ENCODE results near the gene ZC3H4.
"Not testable (repeated sequence)": the region's sequence is repeated elsewhere in the genome, so short reads cannot be mapped to it uniquely, and the experiment has no call there.

The ZC3H4 gene

DNA sequence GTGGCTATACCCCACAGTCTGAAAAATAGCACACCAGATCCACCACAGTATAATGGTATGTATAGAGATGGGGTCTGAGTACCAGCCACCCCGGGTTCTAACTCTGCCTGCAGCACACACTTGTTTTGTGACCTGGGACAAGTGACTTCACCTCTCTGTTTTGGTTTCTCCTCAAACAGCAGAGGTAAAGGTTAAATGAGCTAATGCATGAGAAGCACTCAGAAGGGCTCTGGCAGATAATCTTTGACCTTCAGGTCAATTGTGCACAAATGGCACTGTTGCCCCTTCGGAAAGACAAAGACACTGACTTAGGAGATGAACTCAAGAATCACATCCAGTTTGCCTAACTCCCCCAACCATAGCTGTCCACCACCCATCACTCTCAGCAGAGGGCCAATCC is 7.7 kb downstream of the ZC3H4 start:
- H3K4me3 Mint-ChIP-seq, result no peak overlapping the region
- no peaks in the 10 kb centered on the region for H3K27me3 Mint-ChIP-seq
- H3K36me3 Mint-ChIP-seq, result peaks cover 12% of the 10 kb centered on the region
- H3K4me1 Mint-ChIP-seq, result peaks cover 72% of the 10 kb centered on the region
- peak overlapping the region; percentile 53 for H3K27ac Mint-ChIP-seq
- H3K9me3 Mint-ChIP-seq, result no peaks in the 10 kb centered on the region

GRCh38 chr19:47104680-47105079 is 8.9 kb downstream of the ZC3H4 start:
- H3K27me3 Mint-ChIP-seq, result no peaks in the 10 kb centered on the region
- H3K36me3 Mint-ChIP-seq, result peaks cover 3% of the 10 kb centered on the region
- no peak overlapping the region for H3K4me3 Mint-ChIP-seq
- peaks cover 73% of the 10 kb centered on the region for H3K4me1 Mint-ChIP-seq
- no peaks in the 10 kb centered on the region for H3K9me3 Mint-ChIP-seq
- no peak overlapping the region for H3K27ac Mint-ChIP-seq

DNA sequence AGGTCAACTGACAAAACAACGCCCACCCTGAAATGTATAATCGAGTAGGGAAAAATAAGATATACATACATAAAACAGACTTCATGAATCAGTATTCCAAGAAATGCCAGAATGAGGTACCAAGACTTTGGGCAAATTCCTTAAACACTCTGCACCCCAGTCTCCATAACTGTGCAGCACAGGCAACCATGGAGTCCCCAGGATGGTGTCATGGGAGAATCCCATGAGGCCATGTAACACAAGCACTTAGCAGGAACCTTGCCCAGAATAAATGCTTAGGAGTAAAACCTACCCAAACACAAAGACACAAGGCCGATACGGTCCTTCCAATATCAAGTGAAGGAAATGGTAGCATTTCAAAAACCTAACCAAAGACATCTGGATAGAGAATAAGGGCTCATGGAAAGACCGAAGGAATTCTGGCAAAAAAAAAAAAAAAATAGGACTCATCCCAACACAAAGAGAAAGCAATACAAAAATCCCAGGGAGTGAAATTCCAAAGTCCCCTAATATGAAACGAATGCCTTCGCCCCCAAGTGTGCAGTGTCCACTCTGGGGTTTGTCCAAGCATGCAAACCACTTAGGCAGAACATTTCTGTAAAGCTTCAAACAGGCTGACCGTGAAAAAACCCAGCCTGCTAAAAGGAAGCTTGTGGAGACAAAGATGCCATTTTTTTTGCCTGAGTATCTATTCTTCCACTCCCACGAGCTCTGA is 11.1 kb downstream of the ZC3H4 start:
- peaks cover 62% of the 10 kb centered on the region for H3K4me1 Mint-ChIP-seq
- peak overlapping the region; percentile 26 for H3K4me3 Mint-ChIP-seq
- H3K27ac Mint-ChIP-seq, result no peak overlapping the region
- no peaks in the 10 kb centered on the region for H3K9me3 Mint-ChIP-seq
- no peaks in the 10 kb centered on the region for H3K36me3 Mint-ChIP-seq
- H3K27me3 Mint-ChIP-seq, result no peaks in the 10 kb centered on the region

DNA sequence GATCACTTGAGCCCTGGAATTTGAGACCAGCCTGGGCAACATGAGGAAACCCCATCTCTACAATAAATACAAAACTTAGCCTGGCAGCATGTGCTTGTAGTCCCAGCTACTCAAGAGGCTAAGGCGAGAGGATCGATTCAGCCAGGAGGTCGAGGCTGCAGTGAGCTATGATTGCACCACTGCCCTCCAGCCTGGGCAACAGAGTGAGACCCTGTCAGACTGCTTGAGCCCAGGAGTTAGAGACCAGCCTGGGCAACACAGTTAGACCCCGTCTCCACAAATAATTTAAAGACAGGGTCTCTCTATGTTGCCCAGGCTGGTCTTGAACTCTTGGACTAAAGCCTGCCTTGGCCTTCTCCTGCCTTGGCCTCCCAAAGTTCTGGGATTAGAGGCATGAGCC is 12.5 kb downstream of the ZC3H4 start:
- not testable (repeated sequence) for H3K27ac Mint-ChIP-seq, H3K36me3 Mint-ChIP-seq, H3K9me3 Mint-ChIP-seq, H3K4me3 Mint-ChIP-seq, H3K27me3 Mint-ChIP-seq
- H3K4me1 Mint-ChIP-seq, result peaks cover 58% of the 10 kb centered on the region

DNA sequence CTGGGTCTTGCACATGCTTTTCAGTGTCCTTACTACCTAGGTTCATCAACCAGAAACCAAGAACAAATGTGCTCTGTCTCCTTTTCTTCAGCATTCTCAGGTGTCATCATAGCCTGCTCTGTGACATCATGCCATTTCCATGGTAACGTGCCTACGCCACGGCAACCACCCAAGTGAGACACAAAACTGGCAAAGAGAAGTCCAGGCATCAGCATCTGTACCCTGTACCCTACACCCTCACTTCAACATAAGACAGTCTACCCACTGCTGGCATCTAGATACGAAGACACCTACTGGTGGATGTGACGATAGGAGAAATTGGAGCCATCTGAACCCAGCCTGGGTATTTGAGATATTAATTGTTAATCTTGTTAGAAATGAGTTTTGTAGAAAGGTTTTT is 13.3 kb downstream of the ZC3H4 start:
- Mint-ChIP-seq H3K4me3 (no peak overlapping the region), H3K27ac (peak overlapping the region; percentile 15), H3K4me1 (peaks cover 60% of the 10 kb centered on the region), H3K9me3 (no peaks in the 10 kb centered on the region), H3K27me3 (no peaks in the 10 kb centered on the region), H3K36me3 (no peaks in the 10 kb centered on the region)

DNA sequence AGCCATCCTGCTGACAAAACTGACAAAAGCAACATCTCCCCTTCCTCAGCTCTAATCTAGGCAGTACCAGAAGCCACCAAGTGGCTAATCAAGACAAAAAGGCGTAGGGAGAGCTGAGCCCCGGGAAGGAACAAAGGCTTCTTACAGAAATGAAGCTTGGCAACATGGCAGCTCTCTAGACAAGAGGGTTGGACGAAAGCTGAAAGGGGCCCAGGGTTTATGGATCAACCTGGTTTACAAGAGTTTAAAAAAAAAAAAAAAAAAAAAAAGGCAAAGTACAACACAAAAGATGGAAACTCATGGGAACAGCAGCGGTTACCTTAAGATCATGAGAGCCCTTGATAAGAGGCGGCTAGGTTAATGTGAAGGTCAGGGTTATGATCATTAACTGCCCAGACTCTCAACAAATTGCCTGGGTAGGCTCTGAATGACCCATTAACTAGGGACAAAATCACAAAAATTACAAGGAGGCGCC is 14.0 kb downstream of the ZC3H4 start:
- H3K4me1 Mint-ChIP-seq, result peaks cover 64% of the 10 kb centered on the region
- no peaks in the 10 kb centered on the region for H3K36me3 Mint-ChIP-seq
- H3K4me3 Mint-ChIP-seq, result no peak overlapping the region
- H3K27ac Mint-ChIP-seq, result no peak overlapping the region
- H3K9me3 Mint-ChIP-seq, result no peaks in the 10 kb centered on the region
- no peaks in the 10 kb centered on the region for H3K27me3 Mint-ChIP-seq

- Mint-ChIP-seq H3K4me1 (peaks cover 63% of the 10 kb centered on the region), H3K27me3 (no peaks in the 10 kb centered on the region), H3K36me3 (peaks cover 3% of the 10 kb centered on the region), H3K27ac (peak overlapping the region; percentile 51), H3K9me3 (no peaks in the 10 kb centered on the region), H3K4me3 (no peak overlapping the region)
Observed at GRCh38 chr19:47098608-47099007, 15.0 kb downstream of the ZC3H4 start.

DNA sequence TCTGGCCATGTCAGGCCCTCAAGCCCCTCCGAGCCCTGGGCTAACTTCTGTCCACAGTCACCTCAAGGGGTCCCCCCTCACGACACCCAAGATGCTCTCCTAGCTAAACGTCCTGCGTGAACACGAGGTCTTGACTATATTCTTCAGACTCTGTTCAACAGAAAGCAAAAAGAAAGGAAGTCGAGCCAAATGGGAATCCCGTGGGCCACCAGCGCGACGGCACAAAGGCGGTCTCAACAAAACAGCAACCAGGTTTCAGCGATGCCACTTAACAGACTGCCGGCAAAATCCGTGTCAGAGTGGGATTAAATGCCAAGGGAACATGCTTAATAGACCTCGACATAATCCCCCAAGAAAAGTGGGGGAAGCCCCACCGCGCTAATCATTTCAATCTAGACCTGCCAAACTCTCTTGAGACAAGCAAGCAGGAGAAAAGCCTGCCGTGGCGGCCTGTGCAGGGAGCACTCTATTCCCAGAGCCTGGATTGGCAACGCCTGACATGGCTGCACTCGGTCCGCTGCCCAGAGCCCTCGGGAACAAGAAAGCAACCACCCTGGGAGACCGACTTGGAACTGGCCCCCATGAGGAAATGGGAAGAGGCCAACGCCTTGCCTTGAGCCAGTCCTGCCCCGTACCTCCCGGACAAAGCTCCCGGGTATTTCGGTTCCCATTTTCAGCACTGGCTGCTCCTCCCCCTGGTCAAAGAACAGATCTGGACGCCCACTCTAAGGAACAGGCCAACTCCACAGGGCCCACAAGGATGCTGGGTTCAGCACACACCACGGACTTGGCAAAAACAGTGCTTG is 16.0 kb downstream of the ZC3H4 start:
- Mint-ChIP-seq H3K36me3 (peaks cover 3% of the 10 kb centered on the region), H3K4me1 (peaks cover 54% of the 10 kb centered on the region), H3K4me3 (no peak overlapping the region), H3K9me3 (no peaks in the 10 kb centered on the region), H3K27ac (no peak overlapping the region), H3K27me3 (no peaks in the 10 kb centered on the region)

DNA sequence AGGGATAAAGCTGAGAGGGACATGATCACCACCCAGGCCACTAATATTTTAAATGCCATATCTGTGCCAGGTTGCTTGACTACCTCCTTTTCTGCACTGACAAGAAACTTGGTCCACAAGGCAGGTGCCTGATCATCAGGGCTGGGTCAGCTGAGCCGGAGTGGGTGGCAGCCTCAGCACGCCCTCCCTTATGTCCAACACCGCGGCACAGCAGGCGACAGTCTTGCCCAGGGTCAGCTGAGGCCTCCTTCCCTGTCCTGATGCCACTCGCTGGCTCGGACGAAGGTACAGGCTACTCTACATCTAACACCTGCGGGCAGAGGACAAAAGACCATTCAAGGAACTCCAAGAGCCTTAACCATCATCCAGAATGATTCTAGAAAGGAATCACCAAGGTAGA is 16.9 kb downstream of the ZC3H4 start:
- no peak overlapping the region for H3K4me3 Mint-ChIP-seq
- H3K27me3 Mint-ChIP-seq, result no peaks in the 10 kb centered on the region
- peaks cover 3% of the 10 kb centered on the region for H3K36me3 Mint-ChIP-seq
- peak overlapping the region; percentile 47 for H3K27ac Mint-ChIP-seq
- H3K4me1 Mint-ChIP-seq, result peaks cover 46% of the 10 kb centered on the region
- H3K9me3 Mint-ChIP-seq, result no peaks in the 10 kb centered on the region

- Mint-ChIP-seq H3K27me3 (no peaks in the 10 kb centered on the region), H3K9me3 (no peaks in the 10 kb centered on the region), H3K4me3 (no peak overlapping the region), H3K4me1 (peaks cover 46% of the 10 kb centered on the region), H3K36me3 (peaks cover 3% of the 10 kb centered on the region), H3K27ac (peak overlapping the region; percentile 85)
Observed at GRCh38 chr19:47096100-47096704, 17.4 kb downstream of the ZC3H4 start.

GRCh38 chr19:47095476-47096099 is 18.0 kb downstream of the ZC3H4 start:
- no peaks in the 10 kb centered on the region for H3K27me3 Mint-ChIP-seq
- H3K9me3 Mint-ChIP-seq, result no peaks in the 10 kb centered on the region
- peak overlapping the region; percentile 43 for H3K4me3 Mint-ChIP-seq
- H3K4me1 Mint-ChIP-seq, result peaks cover 44% of the 10 kb centered on the region
- peak overlapping the region; percentile 85 for H3K27ac Mint-ChIP-seq
- peaks cover 5% of the 10 kb centered on the region for H3K36me3 Mint-ChIP-seq

GRCh38 chr19:47094557-47095475 is 18.8 kb downstream of the ZC3H4 start:
- H3K36me3 Mint-ChIP-seq, result peaks cover 8% of the 10 kb centered on the region
- peak overlapping the region; percentile 85 for H3K27ac Mint-ChIP-seq
- no peaks in the 10 kb centered on the region for H3K9me3 Mint-ChIP-seq
- H3K27me3 Mint-ChIP-seq, result no peaks in the 10 kb centered on the region
- H3K4me3 Mint-ChIP-seq, result peak overlapping the region; percentile 43
- H3K4me1 Mint-ChIP-seq, result peaks cover 39% of the 10 kb centered on the region

DNA sequence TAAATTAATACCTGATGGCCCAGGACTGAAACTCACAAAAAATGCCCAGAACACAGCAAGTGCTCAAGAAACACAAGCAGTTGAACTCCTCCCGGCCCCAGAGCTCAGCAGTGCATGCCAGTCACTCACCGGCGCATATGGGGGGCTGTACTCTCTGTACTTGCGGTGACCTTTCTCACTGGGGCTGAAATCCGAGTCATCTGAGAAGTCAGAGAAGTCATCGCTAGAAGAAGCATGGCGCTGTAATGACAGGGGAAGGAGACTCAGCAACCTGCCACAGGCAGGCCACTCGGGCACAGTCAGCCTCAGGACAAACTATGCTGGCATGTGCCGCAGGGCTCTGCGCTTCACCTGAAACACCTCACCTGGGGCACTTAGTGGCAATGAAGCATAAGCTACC is 19.7 kb downstream of the ZC3H4 start:
- H3K27me3 Mint-ChIP-seq, result no peaks in the 10 kb centered on the region
- H3K9me3 Mint-ChIP-seq, result no peaks in the 10 kb centered on the region
- peaks cover 33% of the 10 kb centered on the region for H3K4me1 Mint-ChIP-seq
- no peak overlapping the region for H3K4me3 Mint-ChIP-seq
- peaks cover 8% of the 10 kb centered on the region for H3K36me3 Mint-ChIP-seq
- peak overlapping the region; percentile 62 for H3K27ac Mint-ChIP-seq

GRCh38 chr19:47093254-47093653 is 20.3 kb downstream of the ZC3H4 start:
- Mint-ChIP-seq H3K27ac (no peak overlapping the region), H3K36me3 (peaks cover 8% of the 10 kb centered on the region), H3K4me1 (peaks cover 28% of the 10 kb centered on the region), H3K4me3 (no peak overlapping the region), H3K9me3 (no peaks in the 10 kb centered on the region), H3K27me3 (no peaks in the 10 kb centered on the region)
